Activated CD4-positive, alpha-beta T cell treated with anti-CD3 and anti-CD28 coated beads for 36 hours (primary cell): ENCODE measurements around the gene RNF40. TPM values are rescaled to one million over a fixed set of nuclear protein-coding genes. Genes with fewer than 3 reads are reported as not detected.

Experiments used
- total RNA-seq, 2 experiments: library from RNA; stranded (reverse); gene quantifications; one replicate each; pipeline ENCODE4 v1.2.3, GENCODE V29; 2021

The RNF40 gene
- total RNA-seq, 2 experiments from 2014 or later, result 72.3 to 85.5 TPM

Other genes with a start within 250 kb of the RNF40 start
- gene ZNF768, start 235.8 kb upstream of the RNF40 start, total RNA-seq, result 10 to 100 TPM in 1 of 2 experiments, 1 to 10 TPM in 1; 8.9 to 11.1 TPM
- 1 to 10 TPM; 6.3 to 8.0 TPM for gene ZNF747, start 227.5 kb upstream of the RNF40 start, total RNA-seq
- 10 to 100 TPM in 1 of 2 experiments, 1 to 10 TPM in 1; 8.0 to 11.2 TPM for gene ZNF764, start 203.9 kb upstream of the RNF40 start, total RNA-seq
- 1 to 10 TPM; 7.1 to 9.1 TPM for gene ZNF688, start 190.6 kb upstream of the RNF40 start, total RNA-seq
- 10 to 100 TPM in 1 of 2 experiments, 1 to 10 TPM in 1; 9.2 to 10.8 TPM for gene ZNF785, start 176.6 kb upstream of the RNF40 start, total RNA-seq
- 10 to 100 TPM in 1 of 2 experiments, 1 to 10 TPM in 1; 9.0 to 10.7 TPM for gene ZNF689, start 151.9 kb upstream of the RNF40 start, total RNA-seq
- gene PRR14, start 111.4 kb upstream of the RNF40 start, total RNA-seq, result 10 to 100 TPM; 76.8 to 77.8 TPM
- gene FBRS, start 103.9 kb upstream of the RNF40 start, total RNA-seq, result 100 to 1,000 TPM in 1 of 2 experiments, 10 to 100 TPM in 1; 84.7 to 111 TPM
- 10 to 100 TPM; 58.7 to 69.5 TPM for gene SRCAP, start 63.2 kb upstream of the RNF40 start, total RNA-seq
- gene PHKG2, start 13.9 kb upstream of the RNF40 start, total RNA-seq, result 10 to 100 TPM; 21.8 to 26.0 TPM
- gene CFAP119, start 260 bp upstream of the RNF40 start, total RNA-seq, result 1 to 10 TPM; 1.7 to 3.1 TPM
- 1 to 10 TPM; 3.4 to 3.7 TPM for gene ZNF629, start 24.9 kb downstream of the RNF40 start, total RNA-seq
- 10 to 100 TPM; 19.5 to 20.4 TPM for gene BCL7C, start 131.8 kb downstream of the RNF40 start, total RNA-seq
- gene CTF1, start 134.3 kb downstream of the RNF40 start, total RNA-seq, result under 1 TPM; 0.18 TPM
- 10 to 100 TPM; 23.7 to 31.4 TPM for gene FBXL19, start 161.2 kb downstream of the RNF40 start, total RNA-seq
- gene ORAI3, start 186.7 kb downstream of the RNF40 start, total RNA-seq, result 1 to 10 TPM; 6.9 to 7.9 TPM
- gene SETD1A, start 195.4 kb downstream of the RNF40 start, total RNA-seq, result 10 to 100 TPM; 18.5 to 21.7 TPM
- gene HSD3B7, start 222.9 kb downstream of the RNF40 start, total RNA-seq, result 1 to 10 TPM; 1.6 to 2.2 TPM
- 1 to 10 TPM; 1.3 to 1.5 TPM for gene STX1B, start 248.3 kb downstream of the RNF40 start, total RNA-seq